GM23338 (cell line): Measurements from ENCODE around the gene GRIP2. TPM values are rescaled to one million over a fixed set of nuclear protein-coding genes. Genes with fewer than 3 reads are reported as not detected.

Experiments
- ATAC-seq: fragments of 200-7000 bp; cut with Tn5 transposase; 3 replicates; pipeline ENCODE4 v1.9.1; 2020
- DNase-seq: peaks from one replicate; pipeline ENCODE4 v3.0.0-alpha.2; 2015; ENCODE audit warnings: low spot score
- H2AFZ ChIP-seq: fragments of 200-600 bp; sonication (generic); 2 replicates; pipeline ENCODE4 v1.8.0; 2016; ENCODE audit warnings: antibody characterized with exemption, mild to moderate bottlenecking, moderate library complexity
- H3F3A ChIP-seq: fragments of 200-600 bp; sonication (generic); replicated peaks from 2 replicates; pipeline ENCODE4 v1.8.0; 2017; ENCODE audit warnings: antibody characterized with exemption, mixed run types, low read depth
- H3K27ac ChIP-seq: fragments of 200-600 bp; sonication (generic); 2 replicates; pipeline ENCODE4 v1.6.1; 2016; ENCODE audit warnings: low read depth
- H3K27me3 ChIP-seq: fragments of 200-600 bp; sonication (generic); 2 replicates; pipeline ENCODE4 v1.8.0; 2016; ENCODE audit warnings: mild to moderate bottlenecking, mixed run types, moderate library complexity; ENCODE audit not compliant: insufficient read depth
- H3K36me3 ChIP-seq: fragments of 200-600 bp; sonication (generic); 2 replicates; pipeline ENCODE4 v1.8.0; 2016; ENCODE audit warnings: mild to moderate bottlenecking; ENCODE audit not compliant: insufficient read depth
- H3K4me1 ChIP-seq: fragments of 200-600 bp; sonication (generic); 2 replicates; pipeline ENCODE4 v1.8.0; 2016; ENCODE audit warnings: mild to moderate bottlenecking, moderate library complexity; ENCODE audit not compliant: insufficient read depth
- H3K4me2 ChIP-seq: fragments of 200-600 bp; sonication (generic); 2 replicates; pipeline ENCODE4 v1.7.1; 2017; ENCODE audit warnings: mixed run types
- H3K4me3 ChIP-seq: fragments of 200-600 bp; sonication (generic); 2 replicates; pipeline ENCODE4 v1.6.1; 2016; ENCODE audit warnings: mixed run types
- H3K79me2 ChIP-seq: fragments of 200-600 bp; sonication (generic); replicated peaks from 2 replicates; pipeline ENCODE4 v1.8.0; 2017; ENCODE audit warnings: mild to moderate bottlenecking; ENCODE audit not compliant: insufficient read depth
- H3K9me2 ChIP-seq: fragments of 200-600 bp; sonication (generic); 2 replicates; pipeline ENCODE4 v1.8.0; 2017; ENCODE audit not compliant: insufficient read depth
- H4K20me1 ChIP-seq: fragments of 200-600 bp; sonication (generic); replicated peaks from 2 replicates; pipeline ENCODE4 v1.8.0; 2017; ENCODE audit warnings: mild to moderate bottlenecking; ENCODE audit not compliant: insufficient read depth
- H3K27ac Mint-ChIP-seq: 2 replicates; pipeline ENCODE4 v1.8.0; 2020; ENCODE audit warnings: inconsistent platforms, mild to moderate bottlenecking, moderate library complexity, mixed read lengths
- H3K27me3 Mint-ChIP-seq: 3 replicates; pipeline ENCODE4 v1.8.0; 2022; ENCODE audit warnings: low read depth, mild to moderate bottlenecking, moderate library complexity, mixed read lengths, inconsistent platforms; ENCODE audit not compliant: insufficient read depth, poor library complexity
- H3K36me3 Mint-ChIP-seq: 3 replicates; pipeline ENCODE4 v1.8.0; 2021; ENCODE audit warnings: low read depth, mild to moderate bottlenecking, inconsistent platforms, moderate library complexity, mixed read lengths
- H3K4me1 Mint-ChIP-seq: 3 replicates; pipeline ENCODE4 v1.8.0; 2020; ENCODE audit warnings: mild to moderate bottlenecking, inconsistent platforms, mixed read lengths
- H3K4me3 Mint-ChIP-seq: 3 replicates; pipeline ENCODE4 v1.8.0; 2021; ENCODE audit warnings: moderate library complexity, mild to moderate bottlenecking, inconsistent platforms, mixed read lengths
- H3K9me3 Mint-ChIP-seq: 3 replicates; pipeline ENCODE4 v1.8.0; 2020; ENCODE audit warnings: moderate library complexity, mild to moderate bottlenecking, inconsistent platforms, mixed read lengths
- CTCF ChIP-seq, 2 experiments: fragments of 200-600 bp in 1 of 2; sonication (generic) in 1 of 2; conservative IDR thresholded peaks; 2 replicates each; pipeline versions ENCODE4 v1.5.1 to v1.6.1; 2016 to 2017; ENCODE audit warnings: antibody characterized with exemption in 2 of 2, low read depth in 2 of 2, mild to moderate bottlenecking in 2 of 2, moderate library complexity in 1 of 2
- EZH2 ChIP-seq: fragments of 200-600 bp; sonication (generic); IDR thresholded peaks from one replicate; pipeline ENCODE4 v1.8.0; 2017; ENCODE audit warnings: antibody characterized with exemption, mild to moderate bottlenecking, low read depth; ENCODE audit not compliant: unreplicated experiment
- EZH2phosphoT487 ChIP-seq: fragments of 200-600 bp; sonication (generic); IDR thresholded peaks from one replicate; pipeline ENCODE4 v1.8.1; 2018; ENCODE audit warnings: antibody characterized with exemption; ENCODE audit not compliant: unreplicated experiment
- JUNB ChIP-seq: IDR thresholded peaks from one replicate; pipeline ENCODE4 v1.6.1; 2016; ENCODE audit warnings: antibody characterized with exemption; ENCODE audit not compliant: unreplicated experiment
- NANOG ChIP-seq: IDR thresholded peaks from 2 replicates; pipeline ENCODE4 v1.6.1; 2016; ENCODE audit warnings: antibody characterized with exemption, borderline replicate concordance
- POLR2AphosphoS5 ChIP-seq: IDR thresholded peaks from 2 replicates; pipeline ENCODE4 v1.6.1; 2016; ENCODE audit warnings: antibody characterized with exemption, low read depth
- REST ChIP-seq: IDR thresholded peaks from one replicate; pipeline ENCODE4 v1.6.1; 2018; ENCODE audit warnings: antibody characterized with exemption; ENCODE audit not compliant: unreplicated experiment
- ZNF114 ChIP-seq: fragments of 250-450 bp; sonication (Bioruptor Pico); IDR thresholded peaks from 2 replicates; pipeline ENCODE4 v1.5.0; 2020; ENCODE audit warnings: mild to moderate bottlenecking, moderate library complexity
- polyA plus RNA-seq: library from polyadenylated mRNA; unstranded; fragments of >200 nt; fragmentation: Nextera tagmentation; extraction: Ambion mirVana; gene quantifications from 2 replicates; pipeline ENCODE4 v1.2.1, GENCODE V29; 2016
- total RNA-seq: library from RNA; depleted of rRNA; stranded (reverse); fragments of >200 nt; shearing (Covaris generic); gene quantifications from 2 replicates; pipeline ENCODE4 v1.2.3, GENCODE V29; 2014

The GRIP2 gene
- total and polyA plus RNA-seq, 2 experiments from 2014 or later: 3.6 to 5.8 TPM

GRCh38 chr3:14468621-14468981 lies 71.5 kb downstream of the GRIP2 start:
- peaks cover 36% of the 10 kb centered on the region for H3K36me3 Mint-ChIP-seq
- Histone ChIP-seq H3K27me3 (no peaks in the 10 kb centered on the region), H3K4me1 (no peaks in the 10 kb centered on the region), H3F3A (0 out of 2 replicates have a peak, but pooled peaks cover 7% of the 10 kb centered on the region), H4K20me1 (peaks cover 4% of the 10 kb centered on the region), H3K36me3 (peaks cover 22% of the 10 kb centered on the region), H3K79me2 (no peaks in the 10 kb centered on the region), H3K4me3 (no peak overlapping the region), H3K27ac (no peak overlapping the region), H2AFZ (no peak overlapping the region), H3K4me2 (no peak overlapping the region), H3K9me2 (no peaks in the 10 kb centered on the region)
- ATAC-seq (no peak), DNase-seq (no peak)
- no peak overlapping the region for H3K4me3 Mint-ChIP-seq
- peaks cover 8% of the 10 kb centered on the region for H3K4me1 Mint-ChIP-seq
- no peak overlapping the region for H3K27ac Mint-ChIP-seq
- H3K9me3 Mint-ChIP-seq: no peaks in the 10 kb centered on the region
- H3K27me3 Mint-ChIP-seq: peaks cover 1% of the 10 kb centered on the region
- no peak for TF ChIP-seq CTCF (conservative IDR thresholded peaks at IDR 0.05; ENCODE audit: low read depth in 2 of 2)
- no peak for TF ChIP-seq NANOG
- no peak for TF ChIP-seq EZH2
- no peak for TF ChIP-seq POLR2AphosphoS5
- no peak for TF ChIP-seq ZNF114 (CRISPR knock-in tag)
- no peak for TF ChIP-seq EZH2phosphoT487

- H3K27me3 Mint-ChIP-seq: peaks cover 2% of the 10 kb centered on the region
- peaks cover 4% of the 10 kb centered on the region for H4K20me1 ChIP-seq
- H3K27ac ChIP-seq: no peak overlapping the region
- no peaks in the 10 kb centered on the region for H3K27me3 ChIP-seq
- peak overlapping the region; percentile 82 for H3K27ac Mint-ChIP-seq
- ATAC-seq: peak; percentile 72
- H3K79me2 ChIP-seq: no peaks in the 10 kb centered on the region
- H2AFZ ChIP-seq: no peak overlapping the region
- no peaks in the 10 kb centered on the region for H3K9me2 ChIP-seq
- H3K4me1 Mint-ChIP-seq: peaks cover 10% of the 10 kb centered on the region
- H3K4me3 ChIP-seq: no peak overlapping the region
- TF ChIP-seq JUNB (no peak), CTCF (conservative IDR thresholded peaks at IDR 0.05; ENCODE audit: low read depth in 2 of 2) (peak; percentile 74 to 90), EZH2phosphoT487 (no peak), REST (no peak)
- no peak overlapping the region for H3K4me2 ChIP-seq
- peaks cover 33% of the 10 kb centered on the region for H3K36me3 Mint-ChIP-seq
- peaks cover 20% of the 10 kb centered on the region for H3K36me3 ChIP-seq
- H3K9me3 Mint-ChIP-seq: no peaks in the 10 kb centered on the region
- H3K4me1 ChIP-seq: no peaks in the 10 kb centered on the region
- 0 out of 2 replicates have a peak, but pooled peaks cover 7% of the 10 kb centered on the region for H3F3A ChIP-seq
- DNase-seq: peak; percentile 55
- H3K4me3 Mint-ChIP-seq: no peak overlapping the region
These were observed 72.1 kb downstream of the GRIP2 start for GRCh38 chr3:14467814-14468620.
